ENCODE measurements around the gene HSBP1. TPM values are rescaled to one million over a fixed set of nuclear protein-coding genes. Genes with fewer than 3 reads are reported as not detected.
A peak's percentile ranks its signal among the peaks of the same experiment; 100 is the strongest.

Gene HSBP1
- total RNA-seq, 1 donor from 2014 or later = 128 TPM

GRCh38 chr16:83810901-83811300 is 3.1 kb downstream of the HSBP1 start:
- Mint-ChIP-seq H3K9me3 (peaks cover 4% of the 10 kb centered on the region), H3K4me1 (peaks cover 28% of the 10 kb centered on the region), H3K4me3 (no peak overlapping the region), H3K27ac (no peak overlapping the region), H3K27me3 (no peaks in the 10 kb centered on the region), H3K36me3 (ENCODE audit: low read depth) (peaks cover 25% of the 10 kb centered on the region)
- DNase-seq = no peak
- intact Hi-C loops (cut with micrococcal nuclease) = no loop called here

GRCh38 chr16:83813823-83814658 is 6.3 kb downstream of the HSBP1 start:
- Mint-ChIP-seq H3K9me3 (no peaks in the 10 kb centered on the region), H3K4me3 (no peak overlapping the region), H3K4me1 (peaks cover 12% of the 10 kb centered on the region), H3K36me3 (ENCODE audit: low read depth) (peaks cover 18% of the 10 kb centered on the region), H3K27ac (no peak overlapping the region), H3K27me3 (no peaks in the 10 kb centered on the region)
- intact Hi-C loops (cut with micrococcal nuclease) = no loop called here
- no peak for DNase-seq

- Mint-ChIP-seq H3K4me3 (no peak overlapping the region), H3K27me3 (no peaks in the 10 kb centered on the region), H3K36me3 (ENCODE audit: low read depth) (peaks cover 15% of the 10 kb centered on the region), H3K4me1 (peaks cover 9% of the 10 kb centered on the region), H3K9me3 (no peaks in the 10 kb centered on the region), H3K27ac (no peak overlapping the region)
- DNase-seq = no peak
- intact Hi-C loops (cut with micrococcal nuclease) = no loop called here
These were observed 6.8 kb downstream of the HSBP1 start for GRCh38 chr16:83814659-83814985.

- no peak for DNase-seq
- Mint-ChIP-seq H3K27me3 (no peaks in the 10 kb centered on the region), H3K4me1 (peaks cover 3% of the 10 kb centered on the region), H3K4me3 (no peak overlapping the region), H3K9me3 (no peaks in the 10 kb centered on the region), H3K27ac (no peak overlapping the region), H3K36me3 (ENCODE audit: low read depth) (peaks cover 4% of the 10 kb centered on the region)
- intact Hi-C loops (cut with micrococcal nuclease) = no loop called here
These were observed 9.2 kb downstream of the HSBP1 start for GRCh38 chr16:83817022-83817421.

DNA sequence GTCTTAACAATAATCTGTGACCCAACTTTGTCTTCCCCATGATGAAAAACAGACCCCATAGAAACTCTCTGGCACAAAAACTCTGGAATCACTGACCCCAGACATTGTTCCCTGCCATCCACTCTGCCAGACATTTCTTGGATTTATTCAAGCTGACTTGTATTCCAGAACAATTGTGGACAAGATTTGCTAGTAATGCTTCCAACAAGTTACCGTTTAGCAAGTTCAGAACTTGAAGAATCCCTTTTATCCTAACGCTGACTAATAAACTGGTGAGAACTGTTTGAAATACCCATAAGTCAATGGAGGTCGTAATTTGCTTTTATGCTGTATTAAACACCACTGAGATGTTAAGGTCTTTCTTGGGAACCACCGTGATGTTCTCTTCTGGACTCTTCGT is 10.5 kb downstream of the HSBP1 start:
- no peak for DNase-seq
- no peak overlapping the region for H3K4me3 Mint-ChIP-seq
- intact Hi-C loops (cut with micrococcal nuclease) = no loop called here
- H3K27ac Mint-ChIP-seq = no peak overlapping the region
- H3K36me3 Mint-ChIP-seq (ENCODE audit: low read depth) = no peaks in the 10 kb centered on the region
- peaks cover 2% of the 10 kb centered on the region for H3K27me3 Mint-ChIP-seq
- H3K4me1 Mint-ChIP-seq = no peaks in the 10 kb centered on the region
- no peaks in the 10 kb centered on the region for H3K9me3 Mint-ChIP-seq

- no peak overlapping the region for H3K4me3 Mint-ChIP-seq
- H3K4me1 Mint-ChIP-seq = no peaks in the 10 kb centered on the region
- H3K27ac Mint-ChIP-seq = no peak overlapping the region
- H3K9me3 Mint-ChIP-seq = no peaks in the 10 kb centered on the region
- DNase-seq = no peak
- no peaks in the 10 kb centered on the region for H3K36me3 Mint-ChIP-seq (ENCODE audit: low read depth)
- intact Hi-C loops (cut with micrococcal nuclease) = no loop called here
- peaks cover 2% of the 10 kb centered on the region for H3K27me3 Mint-ChIP-seq
These were observed 11.6 kb downstream of the HSBP1 start for GRCh38 chr16:83819361-83819760.

DNA sequence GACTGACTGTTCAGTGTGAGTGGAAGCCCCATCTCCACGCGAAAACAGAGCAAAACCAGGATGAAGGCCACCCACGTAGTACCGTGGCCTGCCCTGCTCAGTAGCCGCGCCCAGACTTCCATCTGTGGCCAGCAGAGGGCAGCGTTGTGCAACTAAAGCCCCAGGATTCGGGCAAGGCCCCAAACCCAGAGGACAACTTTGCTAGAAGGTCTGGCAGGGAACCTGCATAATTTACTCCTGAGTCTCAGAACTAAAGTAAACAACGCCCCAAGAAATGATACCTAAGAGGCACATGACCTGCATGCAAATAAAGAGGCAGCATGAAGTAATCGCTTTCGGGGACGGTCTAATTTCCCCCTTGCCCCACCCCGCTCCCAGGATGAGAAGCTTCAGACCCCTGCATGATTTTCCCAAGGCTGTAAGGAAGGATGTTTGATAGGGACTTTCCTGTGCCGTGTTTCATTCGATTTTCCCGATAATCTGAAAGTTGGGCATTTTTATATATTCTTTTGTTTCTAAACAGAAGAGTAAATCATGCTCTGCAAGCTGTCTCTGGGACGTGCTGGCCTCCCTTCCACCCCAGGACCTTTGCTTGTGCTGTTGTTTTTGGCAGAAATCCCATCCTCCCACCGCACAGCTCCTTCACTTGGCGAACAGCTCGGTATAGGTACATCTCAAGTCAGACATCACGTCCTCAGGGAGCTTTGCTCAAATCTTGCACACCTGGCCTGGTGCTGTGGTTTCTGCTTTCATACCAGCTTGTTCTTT is 18.6 kb downstream of the HSBP1 start:
- H3K9me3 Mint-ChIP-seq = no peaks in the 10 kb centered on the region
- H3K27me3 Mint-ChIP-seq = peaks cover 2% of the 10 kb centered on the region
- no peak overlapping the region for H3K4me3 Mint-ChIP-seq
- peak; percentile 95 for DNase-seq
- no peak overlapping the region for H3K27ac Mint-ChIP-seq
- H3K36me3 Mint-ChIP-seq (ENCODE audit: low read depth) = no peaks in the 10 kb centered on the region
- intact Hi-C loops (cut with micrococcal nuclease) = loop anchor here (2.0 to 5.0 kb wide), 3 partner anchors 56 to 241 kb away; partner anchors contain the start of gene OSGIN1
- H3K4me1 Mint-ChIP-seq = peaks cover 5% of the 10 kb centered on the region

DNA sequence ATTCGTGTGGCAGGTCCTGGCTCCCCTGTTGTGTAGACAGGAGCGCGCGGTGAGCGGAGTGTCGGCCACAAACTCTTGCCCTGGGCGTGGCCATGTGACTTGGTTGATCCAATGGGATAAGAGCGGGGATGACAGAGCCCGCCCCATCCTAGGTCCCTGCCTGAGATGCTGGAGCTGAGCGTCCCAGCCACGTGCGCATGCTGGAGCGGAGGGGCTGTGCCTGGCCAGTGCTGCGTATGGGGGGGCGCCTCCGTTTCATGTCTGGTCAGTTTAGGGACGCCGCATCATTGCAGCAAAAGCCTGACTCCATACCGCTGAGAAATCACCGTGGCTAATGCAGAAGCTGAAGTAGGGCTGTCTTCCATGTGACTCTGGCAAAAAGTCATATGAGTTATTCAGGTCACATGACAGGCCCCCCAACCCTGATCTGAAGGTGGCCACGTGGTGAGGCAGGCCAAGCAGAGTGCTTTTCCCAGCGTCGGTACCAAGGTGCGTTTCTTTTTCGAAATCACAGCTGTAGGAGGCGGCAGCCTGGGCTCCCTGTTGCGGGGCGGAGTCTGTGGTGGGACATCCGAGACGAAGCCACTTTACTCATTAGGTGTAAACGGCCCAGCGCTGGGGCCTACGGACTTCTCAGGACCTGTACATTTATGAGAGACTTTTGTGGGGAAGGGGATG is 22.5 kb downstream of the HSBP1 start:
- peaks cover 6% of the 10 kb centered on the region for H3K27me3 Mint-ChIP-seq
- intact Hi-C loops (cut with micrococcal nuclease) = no loop called here
- no peaks in the 10 kb centered on the region for H3K9me3 Mint-ChIP-seq
- H3K4me1 Mint-ChIP-seq = peaks cover 6% of the 10 kb centered on the region
- H3K27ac Mint-ChIP-seq = no peak overlapping the region
- DNase-seq = no peak
- H3K4me3 Mint-ChIP-seq = no peak overlapping the region
- H3K36me3 Mint-ChIP-seq (ENCODE audit: low read depth) = no peaks in the 10 kb centered on the region

DNA sequence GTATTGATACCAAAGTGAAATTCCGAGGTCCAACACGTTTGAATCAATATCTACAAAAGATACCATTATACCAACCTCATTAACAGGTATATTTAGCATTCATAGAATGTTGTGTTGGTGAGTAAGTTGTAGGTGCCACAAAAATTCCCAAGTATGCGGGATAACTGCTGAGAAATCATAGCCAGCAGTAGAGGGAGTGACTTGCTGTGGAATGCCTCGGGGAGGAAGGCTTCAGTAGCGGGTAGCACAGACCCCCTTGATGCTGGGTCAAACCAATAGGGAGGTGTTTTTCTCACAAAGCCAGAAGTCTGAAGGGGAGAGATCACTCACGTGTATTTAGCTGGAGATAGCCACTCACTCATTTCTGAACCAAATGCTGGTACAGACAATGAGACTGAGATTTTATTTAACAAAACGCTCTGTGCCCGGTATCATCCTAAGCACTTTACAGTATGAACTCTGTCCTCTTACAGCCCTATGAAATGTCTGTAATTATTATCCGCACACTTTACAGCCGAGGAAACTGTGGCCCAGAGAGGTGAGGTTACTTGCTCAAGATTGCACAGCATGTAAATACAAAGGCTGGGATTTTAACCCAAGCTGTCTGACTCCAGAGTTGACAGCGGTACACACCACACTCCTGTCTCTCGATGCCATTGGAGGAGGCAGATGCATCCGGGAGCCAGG is 23.1 kb downstream of the HSBP1 start:
- Mint-ChIP-seq H3K36me3 (ENCODE audit: low read depth) (no peaks in the 10 kb centered on the region), H3K4me3 (no peak overlapping the region), H3K27ac (no peak overlapping the region), H3K4me1 (peaks cover 11% of the 10 kb centered on the region), H3K27me3 (peaks cover 6% of the 10 kb centered on the region), H3K9me3 (no peaks in the 10 kb centered on the region)
- no peak for DNase-seq
- intact Hi-C loops (cut with micrococcal nuclease) = no loop called here

DNA sequence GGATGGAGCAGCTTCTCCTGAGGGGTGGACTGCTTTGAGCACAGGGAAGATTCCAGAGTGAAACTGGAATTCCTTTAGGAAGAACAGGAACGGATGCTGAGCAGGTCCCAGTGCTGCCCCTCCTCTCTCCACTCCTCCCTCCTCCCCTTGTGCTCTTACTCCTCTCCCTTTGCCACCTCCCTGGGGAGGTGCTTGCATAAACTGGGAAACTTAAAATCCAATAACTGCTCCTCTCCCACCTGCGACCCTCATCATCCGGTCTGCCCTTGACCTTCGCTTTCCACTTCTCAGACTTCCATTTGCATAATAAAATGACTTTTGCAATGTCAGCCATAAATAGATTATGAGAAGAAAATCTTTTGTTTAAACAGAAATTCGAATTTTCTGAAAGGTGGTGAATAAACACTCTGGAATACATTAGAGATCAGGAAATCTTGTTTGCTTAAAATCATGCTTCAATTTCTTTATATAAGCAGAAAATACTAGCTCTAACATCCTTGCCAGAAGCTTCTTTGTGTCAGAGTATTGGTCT is 23.7 kb downstream of the HSBP1 start:
- H3K9me3 Mint-ChIP-seq = no peaks in the 10 kb centered on the region
- H3K4me1 Mint-ChIP-seq = peaks cover 14% of the 10 kb centered on the region
- intact Hi-C loops (cut with micrococcal nuclease) = no loop called here
- H3K4me3 Mint-ChIP-seq = no peak overlapping the region
- peaks cover 7% of the 10 kb centered on the region for H3K27me3 Mint-ChIP-seq
- H3K36me3 Mint-ChIP-seq (ENCODE audit: low read depth) = no peaks in the 10 kb centered on the region
- no peak for DNase-seq
- H3K27ac Mint-ChIP-seq = no peak overlapping the region

- H3K27ac Mint-ChIP-seq = no peak overlapping the region
- H3K9me3 Mint-ChIP-seq = peaks cover 6% of the 10 kb centered on the region
These were observed 26.1 kb downstream of the HSBP1 start for GRCh38 chr16:83833921-83834320.

DNA sequence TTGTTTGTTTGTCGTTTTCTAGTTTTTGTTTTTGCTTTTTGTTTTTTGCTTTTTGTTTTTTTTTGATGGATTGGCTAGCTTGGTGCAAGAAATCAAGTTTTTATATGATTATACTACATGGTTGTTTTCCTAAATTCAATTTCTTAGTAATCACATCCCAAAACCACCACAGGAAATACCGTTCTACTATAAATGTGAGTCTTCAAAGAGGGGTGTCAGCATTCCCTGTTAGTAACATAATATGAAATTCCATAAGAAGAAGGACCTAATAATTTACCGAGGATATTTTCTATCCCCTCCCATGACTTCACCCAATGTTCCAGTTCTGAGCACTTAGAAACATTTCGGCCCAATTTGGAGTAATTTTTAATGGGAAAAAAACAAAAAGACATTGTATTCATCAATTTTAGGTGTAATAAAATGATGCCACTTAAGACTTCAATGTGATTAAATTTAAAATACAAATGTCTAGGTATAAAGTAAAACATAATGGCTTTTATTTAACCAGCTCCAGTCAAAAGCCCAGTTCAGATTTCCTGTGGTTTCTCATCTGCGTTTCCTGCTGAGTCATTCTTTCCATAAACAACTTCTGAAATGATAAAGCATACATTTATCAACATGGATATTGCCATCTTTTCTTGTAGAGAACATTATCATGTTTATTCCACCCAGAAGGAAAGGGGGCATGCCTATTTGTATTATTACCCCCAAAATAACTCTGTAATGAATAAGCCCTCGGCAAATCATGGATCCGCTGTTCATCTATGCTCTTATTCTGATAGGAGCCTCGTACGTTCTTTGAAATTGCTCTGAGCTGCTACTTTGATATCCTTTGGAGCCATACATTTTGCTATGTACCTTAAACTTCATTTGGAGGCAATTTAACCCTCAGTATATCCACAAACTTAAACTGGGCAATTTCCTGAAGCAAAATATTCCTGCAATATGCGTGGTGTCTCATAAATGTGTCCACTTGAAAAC is 28.1 kb downstream of the HSBP1 start:
- intact Hi-C loops (cut with micrococcal nuclease) = loop anchor here (2.0 kb wide), 1 partner anchor 63 kb away; the partner anchor contains the start of gene MLYCD
- Mint-ChIP-seq H3K27ac (peak overlapping the region; percentile 59), H3K4me1 (peaks cover 14% of the 10 kb centered on the region)

More at GRCh38 chr16:83833921-83834320, 26.1 kb downstream of the HSBP1 start:
- peaks cover 14% of the 10 kb centered on the region for H3K4me1 Mint-ChIP-seq
- intact Hi-C loops (cut with micrococcal nuclease) = no loop called here
- H3K27me3 Mint-ChIP-seq = peaks cover 27% of the 10 kb centered on the region
- no peaks in the 10 kb centered on the region for H3K36me3 Mint-ChIP-seq (ENCODE audit: low read depth)
- DNase-seq = no peak
- no peak overlapping the region for H3K4me3 Mint-ChIP-seq

More for the DNA sequence above, 28.1 kb downstream of the HSBP1 start:
- Mint-ChIP-seq H3K36me3 (ENCODE audit: low read depth) (no peaks in the 10 kb centered on the region), H3K27me3 (peaks cover 38% of the 10 kb centered on the region), H3K9me3 (peaks cover 6% of the 10 kb centered on the region), H3K4me3 (no peak overlapping the region)
- peak; percentile 71 for DNase-seq
